NCI-H2227 (cell line): ENCODE measurements around the gene SLX9.

Experiments
- DNase-seq: peaks from one replicate; lab custom pipeline; 2025; ENCODE audit not compliant: unreplicated experiment; lab: John Stamatoyannopoulos, UW

Gene SLX9

DNA sequence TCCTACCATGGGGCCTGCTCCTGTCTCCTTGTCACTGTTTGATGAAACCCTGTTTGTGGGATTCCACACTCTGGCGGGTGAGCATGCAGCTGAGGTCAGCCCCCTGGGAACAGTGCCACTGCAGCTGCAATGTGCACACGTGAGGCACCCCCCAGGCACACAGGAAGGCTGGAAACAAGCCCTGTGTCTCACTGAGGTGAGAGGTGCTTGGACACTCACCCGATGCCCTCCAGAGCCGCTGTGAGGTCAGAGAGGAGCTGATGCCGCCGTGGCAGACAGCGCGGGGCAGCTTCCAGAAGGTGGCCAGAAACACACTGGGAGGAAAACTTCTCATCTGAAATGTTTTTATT lies 49.7 kb downstream of the SLX9 start:
- no peak for DNase-seq

DNA sequence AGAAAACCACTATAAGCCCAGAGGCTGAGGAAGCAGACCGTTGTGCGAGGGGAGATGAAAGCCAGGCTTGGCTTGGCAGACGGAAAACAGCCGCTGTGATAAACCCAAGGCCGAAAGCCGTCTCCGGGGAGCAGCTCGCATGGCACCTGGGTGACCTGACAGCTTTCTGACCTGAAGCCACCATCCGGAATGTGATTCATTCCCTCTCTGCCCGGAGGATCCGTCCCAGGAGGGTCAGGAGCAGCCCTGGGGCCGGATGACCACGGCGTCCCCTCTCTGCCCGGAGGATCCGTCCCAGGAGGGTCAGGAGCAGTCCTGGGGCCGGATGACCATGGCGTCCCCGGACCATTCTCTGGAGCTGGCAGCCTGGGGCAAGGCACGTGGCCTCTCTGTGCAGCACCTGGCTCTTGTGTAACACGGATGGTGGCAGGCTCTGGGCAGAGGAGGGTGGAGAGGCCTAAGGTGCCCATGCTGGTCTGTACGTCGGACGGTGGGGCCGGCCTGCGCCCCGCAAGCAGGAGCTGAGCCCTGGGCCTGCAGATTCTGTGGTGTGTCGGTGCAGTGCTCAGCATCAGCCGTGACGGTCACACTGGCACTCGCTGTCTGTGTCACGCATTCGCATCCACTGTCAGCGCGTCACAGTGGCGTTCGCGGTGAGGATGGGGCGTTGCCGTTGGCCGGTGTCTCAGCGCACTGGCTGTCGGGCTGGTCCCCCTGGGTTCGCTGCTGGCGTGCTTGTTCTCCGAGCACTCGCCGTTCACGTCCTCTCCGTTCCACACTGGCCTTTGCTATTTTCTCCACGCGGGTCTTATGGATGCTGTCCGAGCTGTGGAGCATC lies 50.3 kb downstream of the SLX9 start:
- DNase-seq: no peak

DNA sequence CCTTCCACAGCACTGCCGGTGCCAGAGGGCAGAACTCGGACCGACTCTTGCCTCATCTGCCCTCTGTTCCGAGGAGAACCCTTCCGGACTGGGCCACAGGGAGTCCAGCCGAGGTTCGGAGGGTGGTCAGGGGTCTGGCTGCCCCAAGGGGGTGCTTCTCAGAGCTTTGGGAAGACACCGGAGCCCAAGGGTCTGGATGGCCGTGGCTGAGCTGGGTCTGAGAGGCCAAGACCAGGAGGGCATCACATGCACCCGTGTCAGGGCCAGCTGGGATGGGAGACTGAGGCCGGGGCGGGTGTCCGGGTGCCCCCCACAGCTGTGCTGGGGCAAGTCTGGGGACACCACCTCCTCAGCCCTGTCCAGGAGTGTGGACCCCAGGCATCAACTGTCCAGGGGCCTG lies 51.1 kb downstream of the SLX9 start:
- no peak for DNase-seq

DNA sequence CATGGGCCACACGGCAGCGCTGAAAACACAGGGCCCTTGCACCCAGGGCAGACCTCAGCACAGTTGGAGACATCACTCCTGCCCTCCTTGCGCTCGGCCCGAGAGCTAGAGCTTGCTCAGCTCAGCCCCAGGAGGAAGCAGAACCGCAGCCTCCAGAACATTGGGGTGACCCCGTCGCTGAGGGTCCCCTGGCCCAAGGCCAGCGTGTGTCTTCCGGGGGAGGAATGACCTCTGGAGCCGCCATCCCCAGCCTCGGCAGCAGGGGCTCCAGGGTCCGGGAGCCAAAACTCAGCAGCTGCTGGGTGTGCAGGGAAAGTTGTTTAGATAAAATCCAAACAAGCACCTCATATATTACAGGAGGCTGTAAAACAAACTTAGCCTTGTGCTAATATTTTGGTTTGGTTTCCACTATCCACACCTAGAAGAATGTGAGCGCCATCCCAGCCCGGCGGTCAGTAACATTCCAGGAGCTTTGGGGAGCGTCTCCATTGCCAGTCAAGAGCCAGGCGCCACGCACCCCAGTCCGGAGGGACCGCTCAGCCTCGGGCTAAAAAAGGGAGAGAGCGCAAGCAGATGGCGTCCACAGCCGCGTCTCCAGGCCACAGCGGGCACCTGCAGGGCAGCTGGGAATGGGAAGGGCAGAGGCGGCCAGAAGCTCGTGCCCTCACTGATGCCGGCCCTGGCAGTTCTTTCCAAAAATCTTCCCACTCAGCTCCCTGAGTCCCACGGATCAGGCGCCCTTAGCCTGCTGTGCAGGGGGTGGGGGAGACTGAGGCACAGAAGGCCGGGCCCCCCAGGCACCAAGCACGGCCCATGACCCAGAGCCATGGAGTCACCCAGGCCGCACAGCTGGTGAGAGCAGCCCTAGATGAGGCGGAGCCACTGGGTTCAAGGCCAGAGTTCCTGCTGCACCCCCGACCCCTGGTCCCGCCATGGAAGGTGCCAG lies 52.0 kb downstream of the SLX9 start:
- no peak for DNase-seq

DNA sequence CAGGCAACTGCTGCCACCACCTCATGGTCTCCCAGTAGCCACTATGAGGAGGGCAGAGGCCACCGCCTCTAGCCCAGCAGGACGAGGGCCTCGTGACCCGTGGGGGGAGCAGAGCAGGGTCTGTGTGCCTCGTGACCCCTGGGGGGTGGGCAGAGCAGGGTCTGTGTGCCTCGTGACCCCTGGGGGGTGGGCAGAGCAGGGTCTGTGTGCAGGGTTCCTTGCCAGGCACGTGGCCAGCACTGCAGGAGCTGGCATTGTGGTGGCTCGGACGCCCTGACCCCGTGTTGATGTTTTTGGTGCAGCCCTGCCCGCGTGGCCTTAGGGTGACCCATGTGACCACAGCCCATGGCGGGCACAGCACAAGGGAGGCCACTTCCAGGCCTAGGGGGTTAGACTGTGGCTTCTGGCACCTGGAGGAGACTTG lies 52.8 kb downstream of the SLX9 start:
- DNase-seq: no peak

DNA sequence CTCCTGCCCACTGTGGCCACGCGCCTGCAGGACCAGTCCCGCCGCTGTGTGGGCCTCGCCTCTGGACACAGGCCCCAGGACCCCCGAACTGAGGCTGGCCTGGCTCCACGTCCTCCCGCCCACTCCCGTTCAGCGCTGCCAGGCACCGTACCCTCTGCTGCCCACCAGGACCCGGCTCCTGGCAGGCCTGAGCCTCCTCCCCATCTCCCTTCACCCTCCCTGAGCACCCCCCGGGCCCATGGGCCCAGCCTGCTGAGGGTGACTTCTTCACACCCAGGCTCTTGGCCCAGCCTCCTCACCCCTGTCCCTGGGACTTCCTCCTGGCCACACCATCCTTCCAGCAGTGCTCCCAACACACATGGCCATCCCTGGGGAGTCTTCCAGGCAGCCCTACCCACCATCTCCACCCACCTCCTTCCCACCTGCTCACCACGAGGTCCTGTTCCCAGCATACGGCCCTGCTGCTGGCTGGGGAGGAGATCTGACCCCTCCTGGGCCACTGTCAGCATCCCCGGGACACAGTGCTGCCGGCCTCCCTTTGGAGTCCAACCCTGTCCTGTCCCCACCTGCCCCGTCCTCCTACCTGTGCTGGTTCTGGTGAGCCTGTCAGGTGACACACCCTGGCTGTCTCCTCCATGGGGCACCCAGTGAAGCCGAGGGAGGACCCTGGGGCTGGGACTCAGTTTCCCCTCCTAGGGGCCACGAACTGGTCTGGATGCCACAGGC lies 53.7 kb downstream of the SLX9 start:
- DNase-seq: no peak

DNA sequence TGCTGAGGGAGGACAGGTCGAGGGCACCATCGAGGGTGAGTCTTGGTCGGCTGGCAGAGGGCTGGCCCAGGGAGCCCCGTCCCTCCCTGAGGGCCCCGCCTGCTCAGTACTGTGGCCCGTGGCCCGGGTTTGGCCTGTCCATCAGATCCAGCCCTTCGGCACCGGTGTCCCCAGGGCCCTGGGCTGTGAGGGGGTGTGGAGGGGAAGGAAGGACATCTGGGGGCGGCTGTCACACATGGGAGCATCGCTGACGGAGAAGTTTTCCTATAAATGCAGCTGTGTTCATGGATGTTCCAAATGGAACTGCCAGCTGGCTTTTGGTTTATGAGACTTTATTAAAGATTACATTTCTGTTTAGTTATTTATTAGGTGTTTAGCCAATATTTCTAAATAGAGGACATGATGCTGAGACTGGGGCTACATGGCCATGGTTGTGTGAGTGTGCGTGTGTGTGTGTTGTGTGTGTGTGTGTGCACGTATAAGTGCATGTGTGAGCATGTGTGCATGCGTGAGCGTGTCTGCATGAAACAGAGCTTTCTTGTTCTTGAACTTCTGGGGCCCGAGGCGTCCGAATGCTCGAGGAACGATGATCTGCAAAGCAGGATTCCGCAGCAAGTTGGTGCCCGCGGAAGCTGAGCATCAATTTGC lies 54.3 kb downstream of the SLX9 start:
- DNase-seq: no peak

DNA sequence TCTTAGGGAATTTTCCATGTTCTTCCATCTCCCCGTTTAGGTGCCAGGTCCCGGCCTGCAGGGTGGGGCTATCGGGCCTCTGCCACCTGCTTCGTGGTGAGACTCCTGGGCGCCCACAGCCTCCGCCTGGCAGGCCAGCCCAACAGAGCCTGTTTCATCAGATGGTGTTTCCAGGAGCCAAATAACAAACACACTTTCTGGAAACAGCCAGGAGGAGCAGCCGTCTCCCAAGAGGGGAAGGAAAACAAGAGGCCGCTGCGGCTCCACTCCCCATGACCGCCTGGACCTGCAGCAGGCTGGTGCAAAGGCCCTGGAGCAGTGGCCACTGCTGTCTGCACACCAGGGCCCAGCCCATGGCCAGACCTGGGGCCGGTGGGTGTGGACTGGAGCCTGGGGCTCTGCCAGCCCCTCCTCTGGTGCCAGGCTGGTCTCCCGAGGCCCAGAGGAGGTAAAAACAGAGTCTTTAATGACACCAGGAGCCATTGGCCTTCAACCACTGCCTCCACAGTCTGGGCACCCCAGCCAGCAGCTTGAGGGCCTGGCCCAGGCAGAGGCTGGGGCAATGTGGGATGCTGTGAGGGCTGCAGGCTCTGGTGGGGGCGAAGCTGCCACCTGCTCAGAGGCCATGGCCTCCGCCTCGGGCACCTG lies 55.0 kb downstream of the SLX9 start:
- DNase-seq: no peak

DNA sequence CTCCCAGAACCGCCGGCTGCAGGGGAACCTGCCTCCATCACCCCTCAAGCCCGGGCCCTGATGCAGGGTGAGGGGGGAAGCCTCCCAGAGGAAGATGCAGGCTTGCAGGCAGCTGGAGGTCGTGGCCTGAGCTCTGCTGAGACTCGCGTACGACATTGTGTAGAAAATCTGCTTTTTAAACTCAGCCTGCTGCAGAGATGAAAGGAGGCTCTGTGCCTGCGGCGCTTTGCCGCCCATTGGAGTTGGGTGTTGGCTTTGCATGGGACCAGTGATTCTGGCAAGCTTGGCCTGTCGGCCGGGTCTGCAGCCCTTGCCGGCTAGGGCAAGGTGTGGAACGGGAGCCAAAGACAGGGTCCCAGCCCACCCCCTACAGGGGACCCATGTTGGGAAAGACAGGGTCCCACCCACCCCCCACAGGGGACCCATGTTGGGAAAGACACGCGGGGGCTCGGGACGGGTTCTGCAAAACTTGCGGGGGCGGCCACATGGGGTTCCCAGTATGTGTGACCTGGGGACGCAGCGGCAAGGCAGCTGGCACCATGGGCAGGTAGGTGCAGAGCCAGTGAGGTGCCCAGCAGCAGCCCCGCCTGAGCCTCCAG lies 55.6 kb downstream of the SLX9 start:
- DNase-seq: no peak

DNA sequence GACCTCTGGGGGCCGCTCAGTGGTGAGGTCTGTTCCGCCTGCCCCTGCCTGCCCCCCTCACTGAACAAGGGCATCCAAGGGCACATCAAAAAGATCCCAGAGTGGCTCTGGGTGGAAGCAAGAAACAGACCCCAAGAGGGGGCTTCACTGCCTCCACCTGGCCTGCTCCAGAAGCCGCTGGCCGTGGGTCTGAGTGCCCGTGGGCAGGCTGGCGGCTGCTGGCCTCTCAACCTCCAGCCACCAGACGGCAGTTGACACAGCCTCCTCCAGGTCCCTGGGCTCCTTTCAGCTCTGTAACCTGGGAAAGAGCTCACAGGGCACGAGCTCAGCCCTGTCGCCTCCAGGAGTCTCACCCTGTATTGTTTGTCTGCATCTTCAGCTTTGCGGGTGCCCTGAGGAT lies 56.3 kb downstream of the SLX9 start:
- DNase-seq: no peak

DNA sequence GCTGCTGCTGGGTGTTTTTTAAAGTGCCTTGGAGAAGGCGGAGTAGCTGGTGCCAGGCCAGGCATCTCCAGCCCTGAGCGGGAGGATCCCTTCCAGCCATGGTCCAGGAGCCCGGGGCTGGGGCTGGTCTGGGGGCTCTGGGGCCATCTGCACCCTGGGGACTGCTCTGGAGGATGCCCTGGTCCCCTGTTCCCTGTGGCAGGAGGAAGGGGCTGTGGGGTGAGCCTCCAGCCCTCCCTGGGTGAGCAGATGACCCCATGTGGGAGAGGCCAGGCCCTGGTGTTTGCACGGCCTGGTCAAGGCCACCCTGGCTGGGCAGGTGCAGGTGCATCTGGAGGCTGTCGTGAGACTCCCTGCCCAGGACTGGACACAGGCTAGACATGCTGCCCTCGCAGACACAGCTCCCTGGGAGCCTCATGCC lies 56.7 kb downstream of the SLX9 start:
- no peak for DNase-seq

DNA sequence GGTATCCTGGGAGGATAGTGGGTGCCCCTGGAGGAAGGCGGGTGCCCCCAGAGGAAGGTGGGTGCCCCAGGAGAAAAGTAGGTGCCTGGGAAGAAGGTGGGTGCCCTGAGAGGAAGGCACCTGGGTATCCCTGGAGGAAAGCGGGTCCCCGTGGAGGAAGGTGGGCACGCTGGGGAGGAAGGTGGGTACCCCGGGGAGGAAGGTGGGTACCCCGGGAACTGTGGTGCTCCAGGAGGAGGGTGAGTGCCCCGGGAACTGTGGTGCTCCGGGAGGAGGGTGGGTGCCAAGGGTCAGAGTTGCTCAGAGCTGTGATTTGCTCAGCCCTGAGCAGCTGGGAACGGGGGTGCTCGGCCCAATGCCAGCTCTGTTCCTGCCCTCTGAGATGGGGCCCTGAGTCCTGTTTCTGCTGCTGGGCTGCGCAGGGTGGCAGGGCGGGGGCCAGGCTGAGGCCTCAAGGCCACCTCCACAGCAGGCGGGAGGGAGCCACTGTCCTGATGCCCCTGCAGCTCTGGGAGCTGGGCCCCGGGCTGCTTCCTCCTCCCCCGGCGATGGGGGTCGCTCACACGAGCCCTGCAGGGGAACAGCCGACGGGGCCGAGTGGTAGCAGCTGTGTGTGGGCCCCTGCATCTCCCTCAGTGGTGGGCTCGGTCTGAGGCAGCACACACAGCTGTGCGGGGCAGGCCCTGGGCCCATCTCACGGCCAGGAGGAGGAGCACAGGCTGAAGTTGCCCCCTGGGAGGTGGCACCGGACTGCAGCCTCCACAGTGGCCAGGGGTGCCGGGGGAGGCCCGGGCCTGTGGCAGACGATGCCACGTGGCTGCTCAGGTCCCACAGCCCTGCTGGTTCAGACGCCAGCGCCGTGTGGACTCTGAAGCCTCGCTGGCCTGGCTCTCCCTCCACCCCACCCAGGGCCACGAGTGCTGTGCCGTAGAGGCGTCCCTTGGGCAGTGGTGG lies 57.4 kb downstream of the SLX9 start:
- no peak for DNase-seq

DNA sequence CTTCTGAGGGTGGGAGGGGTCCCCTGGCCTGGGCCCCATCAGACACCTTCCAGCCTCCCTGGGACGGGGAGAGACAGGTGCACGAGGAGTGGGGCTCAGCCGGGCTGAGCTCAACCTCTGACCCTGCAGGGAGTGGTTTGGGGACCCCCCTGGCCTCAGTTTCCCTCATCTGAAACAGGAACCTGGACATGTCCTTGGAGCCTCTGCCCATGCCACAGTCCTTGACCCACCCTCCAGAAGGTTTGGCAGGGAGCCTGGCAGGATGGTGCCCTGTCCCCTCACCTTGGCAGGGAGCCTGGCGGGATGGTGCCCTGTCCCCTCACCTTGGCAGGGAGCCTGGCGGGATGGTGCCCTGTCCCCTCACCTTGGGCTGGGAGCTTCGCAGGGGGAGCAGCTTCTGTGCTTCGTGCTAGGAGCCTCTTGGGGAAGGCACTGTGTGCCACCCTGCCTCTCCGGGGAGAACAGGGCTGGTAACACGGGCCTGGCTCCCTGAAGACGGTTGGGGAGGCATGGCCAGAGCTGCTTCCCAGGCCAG lies 58.3 kb downstream of the SLX9 start:
- DNase-seq: no peak

DNA sequence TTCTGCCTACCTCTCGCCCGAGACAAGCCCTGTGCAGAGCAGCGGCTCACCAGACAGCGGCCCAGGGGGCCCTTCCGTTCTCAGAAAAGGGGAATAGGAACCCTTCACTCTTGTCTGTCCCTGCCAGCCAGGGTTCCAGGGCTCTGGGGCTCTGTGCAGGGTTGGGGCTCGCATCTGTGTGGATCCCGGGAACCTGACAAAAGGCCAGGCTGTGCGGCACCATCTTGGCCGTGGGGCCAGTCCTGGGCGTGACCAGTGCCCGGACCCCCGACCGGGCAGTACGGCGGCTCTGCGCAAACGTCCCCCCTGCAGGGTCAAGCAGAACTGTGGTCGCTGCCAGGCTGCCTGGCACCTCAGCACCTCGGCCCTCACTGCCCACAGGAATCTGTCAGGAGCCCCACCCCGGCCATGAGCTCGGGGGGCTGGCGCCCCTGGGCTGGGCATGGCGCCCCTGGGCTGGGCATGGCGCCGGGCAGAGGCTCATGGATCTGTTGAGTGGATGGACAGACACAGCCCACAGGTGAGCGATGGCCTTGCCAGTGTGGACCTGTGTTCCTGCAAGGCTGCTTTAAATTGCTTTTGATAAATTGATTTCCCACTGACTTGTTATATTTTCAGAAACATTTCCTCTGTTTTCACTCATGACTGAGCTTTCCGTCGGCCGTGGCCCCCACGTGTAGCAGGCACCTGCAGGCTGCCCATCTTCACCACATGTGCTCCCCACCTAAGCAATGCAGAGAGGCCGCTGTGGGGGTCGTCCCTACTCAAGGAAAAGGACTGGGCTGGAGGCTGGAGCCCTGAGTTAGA lies 59.0 kb downstream of the SLX9 start:
- no peak for DNase-seq

DNA sequence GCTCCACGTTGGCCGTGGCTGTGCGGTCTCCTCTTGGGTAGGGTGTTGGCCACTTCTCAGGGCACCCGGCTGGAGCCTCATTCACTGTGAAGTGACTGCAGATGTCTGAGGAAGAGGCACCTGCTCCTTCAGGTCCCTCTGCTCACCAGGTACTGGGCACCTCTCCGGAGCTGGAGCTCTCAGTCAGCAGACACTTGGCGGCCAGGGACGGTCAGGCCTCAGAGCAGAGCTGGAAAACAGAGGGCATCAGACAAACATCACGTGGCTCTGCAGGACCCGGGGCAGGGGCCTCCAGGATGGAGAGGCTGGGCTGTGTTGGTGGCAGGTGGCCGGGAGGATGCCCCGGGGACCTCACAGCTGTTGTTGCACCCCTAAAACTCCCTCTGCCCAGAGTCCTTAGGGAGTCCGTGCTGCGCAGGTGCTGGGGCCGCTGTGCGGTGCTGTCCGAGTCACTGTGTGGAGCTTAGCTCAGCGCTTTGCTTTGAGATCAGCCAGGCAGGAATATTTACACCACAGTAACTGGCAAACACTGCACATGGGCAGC lies 59.7 kb downstream of the SLX9 start:
- DNase-seq: no peak

DNA sequence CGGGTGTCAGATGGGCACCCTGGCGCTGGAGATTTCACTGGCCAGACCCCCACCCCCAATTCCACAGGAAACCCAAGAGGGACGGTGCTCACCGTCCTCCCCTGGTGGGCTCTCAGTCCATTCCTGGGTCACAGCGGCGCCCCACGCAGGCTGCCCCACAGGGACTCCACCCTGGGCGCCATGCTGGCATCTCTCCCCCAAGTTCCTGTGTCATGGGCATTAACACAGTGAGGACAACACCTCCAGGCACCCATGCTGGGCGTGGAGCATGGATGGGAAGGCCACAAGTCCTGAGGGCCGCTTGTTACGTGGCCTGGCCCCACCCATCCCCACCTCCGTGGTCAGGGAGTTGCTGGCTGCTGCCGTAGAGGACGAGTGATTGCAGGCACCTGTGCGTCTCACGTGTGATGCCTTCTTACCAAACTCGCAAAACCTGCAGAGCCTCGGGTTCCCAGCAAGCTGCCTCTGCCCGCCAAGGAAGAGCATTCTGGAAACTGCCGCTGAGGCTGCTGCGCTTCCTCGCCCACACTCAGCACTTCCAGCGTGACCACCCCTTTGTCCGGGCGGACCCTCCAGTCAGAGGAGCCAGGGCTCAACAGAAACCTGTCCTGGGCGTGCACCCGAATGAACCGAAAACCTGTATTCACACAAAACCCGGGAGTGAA lies 60.3 kb downstream of the SLX9 start:
- no peak for DNase-seq

DNA sequence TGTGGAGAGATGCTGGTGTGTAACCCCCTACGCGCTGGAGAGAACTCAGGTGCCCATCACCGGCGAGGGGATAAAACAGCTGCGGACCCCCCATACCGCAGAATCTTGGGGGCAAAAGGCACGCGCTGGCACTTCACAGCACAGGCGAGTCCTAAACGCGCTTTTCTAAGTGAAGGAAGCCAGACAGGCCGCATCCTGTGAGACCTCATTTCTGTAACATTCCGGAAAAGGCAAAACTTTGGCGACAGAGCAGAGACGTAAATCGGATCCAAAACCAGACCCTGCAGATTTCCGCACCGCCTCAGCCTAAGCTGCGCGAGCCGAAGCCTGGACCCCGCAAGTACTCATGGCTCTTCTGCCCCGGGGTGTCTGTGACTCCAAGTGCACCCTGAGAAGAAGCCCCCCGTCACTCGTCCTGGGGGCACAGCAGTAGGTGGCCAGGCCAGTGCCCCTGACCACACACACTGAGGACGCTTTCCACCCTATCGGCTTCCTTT lies 60.9 kb downstream of the SLX9 start:
- no peak for DNase-seq
